Transverse colon (tissue), 4 donors: Measurements from ENCODE around the gene TLN1. TPM values are rescaled to one million over a fixed set of nuclear protein-coding genes. Genes with fewer than 3 reads are reported as not detected.

Source experiments
- DNase-seq: peaks from one replicate; pipeline ENCODE4 v3.0.0-alpha.2; 2019
- H3K27ac ChIP-seq, 4 donors: fragments of 200-600 bp; sonication (generic); 2 replicates each; pipeline ENCODE4 v1.5.1; 2016 to 2018; ENCODE audit warnings: inconsistent platforms in 4 of 4
- H3K27me3 ChIP-seq: fragments of 200-600 bp; sonication (generic); 2 replicates; pipeline ENCODE4 v1.5.1; 2017; ENCODE audit warnings: inconsistent platforms
- H3K36me3 ChIP-seq, 4 donors: fragments of 200-600 bp; sonication (generic); 2 replicates each; pipeline ENCODE4 v1.5.1; 2017 to 2019; ENCODE audit warnings: inconsistent platforms in 4 of 4
- H3K4me1 ChIP-seq, 4 donors: fragments of 200-600 bp; sonication (generic); 2 replicates each; pipeline ENCODE4 v1.5.1; 2017 to 2020; ENCODE audit warnings: inconsistent platforms in 4 of 4
- H3K4me3 ChIP-seq, 4 donors: fragments of 200-600 bp; sonication (generic); 1 replicate in 1 of 4; 2 replicates in 3 of 4; pipeline versions ENCODE4 v1.5.1 to v1.6.1; 2017 to 2019; ENCODE audit warnings: inconsistent platforms in 4 of 4
- H3K9me3 ChIP-seq, 2 donors: fragments of 200-600 bp; sonication (generic); 2 replicates each; pipeline ENCODE4 v1.5.1; 2017 to 2019; ENCODE audit warnings: inconsistent platforms in 2 of 2
- EP300 ChIP-seq: sonication (generic); formaldehyde crosslinking; IDR thresholded peaks from one replicate; pipeline ENCODE4 v1.6.1; 2017; ENCODE audit warnings: antibody characterized with exemption, low read depth
- POLR2A ChIP-seq: fragments of 450-650 bp; IDR thresholded peaks from one replicate; pipeline ENCODE4 v1.6.1; 2016; ENCODE audit warnings: antibody characterized with exemption, mild to moderate bottlenecking, moderate library complexity
- POLR2AphosphoS5 ChIP-seq, 3 donors: sonication (generic); formaldehyde crosslinking; IDR thresholded peaks; one replicate each; pipeline ENCODE4 v1.6.1; 2016; ENCODE audit warnings: antibody characterized with exemption in 3 of 3
- WGBS, 2 donors: methylation state at CpG; one replicate each; pipeline ENCODE4 v1.1.5; 2018; ENCODE audit warnings: low coverage in 1 of 2; 5-methylcytosine and 5-hydroxymethylcytosine counted together
- in situ Hi-C, 4 donors: fragments of 200-750 bp; cut with MboI; loops; one replicate each; pipeline versions ENCODE4 v1.15.0 to v1.15.1; 2017; ENCODE audit warnings: low sequenced_read_pairs in 3 of 4, low pct_ligation_motif_present in 1 of 4, low pct_unique_long_range_greater_than_20kb in 1 of 4
- intact Hi-C: fragments of 100-400 bp; cut with DNase I; formaldehyde crosslinking; loops from one replicate; pipeline ENCODE4 v1.15.1; 2023; ENCODE audit warnings: low total_unique reads
- total RNA-seq, 4 donors: library from RNA; depleted of rRNA; stranded (reverse); fragments of >200 nt; gene quantifications; one replicate each; pipeline ENCODE4 v1.1.0, GENCODE V29; 2016
- TF ChIP-seq, protein P1 (sequence below), 5 experiments: fragments of 200-600 bp in 3 of 5; fragments of 450-650 bp in 2 of 5; sonication (generic) in 3 of 5; IDR thresholded peaks; 1 replicate in 2 of 5; 2 replicates in 3 of 5; pipeline ENCODE4 v1.5.1; 2016 to 2017; ENCODE audit warnings: antibody characterized with exemption in 5 of 5, inconsistent platforms in 3 of 5, mild to moderate bottlenecking in 2 of 5, moderate library complexity in 1 of 5

Gene TLN1
- total RNA-seq, 4 donors from 2014 or later = 158 to 328 (median 177) TPM

DNA sequence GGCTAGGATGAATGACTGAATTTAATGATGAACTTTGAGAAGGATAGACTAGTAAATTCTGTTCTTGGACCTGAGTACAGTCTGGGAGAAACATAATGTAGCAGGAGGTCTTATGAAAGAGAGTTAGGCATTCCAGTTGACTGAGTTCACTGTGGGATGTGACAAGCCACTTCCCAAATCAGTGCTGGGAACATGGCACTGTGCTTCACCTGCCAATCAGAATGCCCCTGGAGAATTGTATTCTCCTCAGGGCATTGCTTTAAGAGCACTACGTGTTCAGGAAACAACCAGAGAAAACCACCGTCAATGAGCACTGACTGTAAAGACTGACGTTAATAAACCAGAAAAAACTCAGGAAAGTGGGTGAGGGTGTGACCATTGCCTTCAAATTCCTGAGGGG is 72.7 kb downstream of the TLN1 start:
- Histone ChIP-seq H3K4me3 (peak overlapping the region in 3 of 4 donors; percentile 78 to 91 (median 79)), H3K9me3 (no peaks in the 10 kb centered on the region), H3K27ac (peak overlapping the region; percentile 95 to 99 (median 98)), H3K4me1 (peaks cover 12 to 57% (median 49%) of the 10 kb centered on the region in 4 donors), H3K27me3 (no peaks in the 10 kb centered on the region), H3K36me3 (no peaks in the 10 kb centered on the region)
- in situ Hi-C loops = loop anchor here in 1 of 4 donors (10.0 kb wide), 1 partner anchor 85 kb away; the partner anchor contains the start of genes GBA2 and RGP1
- WGBS, 2 donors = 57% methylated on average over 3 of the region's 3 CpGs
- DNase-seq = no peak
- intact Hi-C loops = loop anchor here (5.0 kb wide), 1 partner anchor 68 kb away; no protein-coding TSS in a partner anchor
- TF ChIP-seq, protein P1, sequence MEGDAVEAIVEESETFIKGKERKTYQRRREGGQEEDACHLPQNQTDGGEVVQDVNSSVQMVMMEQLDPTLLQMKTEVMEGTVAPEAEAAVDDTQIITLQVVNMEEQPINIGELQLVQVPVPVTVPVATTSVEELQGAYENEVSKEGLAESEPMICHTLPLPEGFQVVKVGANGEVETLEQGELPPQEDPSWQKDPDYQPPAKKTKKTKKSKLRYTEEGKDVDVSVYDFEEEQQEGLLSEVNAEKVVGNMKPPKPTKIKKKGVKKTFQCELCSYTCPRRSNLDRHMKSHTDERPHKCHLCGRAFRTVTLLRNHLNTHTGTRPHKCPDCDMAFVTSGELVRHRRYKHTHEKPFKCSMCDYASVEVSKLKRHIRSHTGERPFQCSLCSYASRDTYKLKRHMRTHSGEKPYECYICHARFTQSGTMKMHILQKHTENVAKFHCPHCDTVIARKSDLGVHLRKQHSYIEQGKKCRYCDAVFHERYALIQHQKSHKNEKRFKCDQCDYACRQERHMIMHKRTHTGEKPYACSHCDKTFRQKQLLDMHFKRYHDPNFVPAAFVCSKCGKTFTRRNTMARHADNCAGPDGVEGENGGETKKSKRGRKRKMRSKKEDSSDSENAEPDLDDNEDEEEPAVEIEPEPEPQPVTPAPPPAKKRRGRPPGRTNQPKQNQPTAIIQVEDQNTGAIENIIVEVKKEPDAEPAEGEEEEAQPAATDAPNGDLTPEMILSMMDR (IDR thresholded peaks at IDR 0.05) = no peak
- TF ChIP-seq POLR2AphosphoS5 (IDR thresholded peaks at IDR 0.05) = peak; percentile 37 to 70 (median 53)
- TF ChIP-seq EP300 = peak; percentile 89

DNA sequence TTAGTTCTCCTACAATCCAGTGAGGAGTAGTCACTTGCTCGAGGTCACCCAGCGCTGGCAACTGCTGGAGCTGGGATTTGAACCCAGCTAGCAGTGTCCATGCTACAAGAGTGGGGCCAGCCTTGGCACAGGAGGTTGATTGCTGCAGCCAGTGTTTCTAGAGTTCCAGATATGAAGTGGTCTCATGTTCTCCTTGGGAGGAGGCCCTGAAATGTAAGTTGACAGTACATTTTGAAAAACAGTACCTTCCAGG is 73.1 kb downstream of the TLN1 start:
- 0% methylated on average over 1 to 2 of the region's 2 CpGs for WGBS, 2 donors
- Histone ChIP-seq H3K4me3 (peak overlapping the region; percentile 78 to 94 (median 85)), H3K9me3 (no peaks in the 10 kb centered on the region), H3K27ac (peak overlapping the region; percentile 95 to 99 (median 98)), H3K4me1 (peaks cover 12 to 53% (median 44%) of the 10 kb centered on the region in 4 donors), H3K27me3 (no peaks in the 10 kb centered on the region), H3K36me3 (no peaks in the 10 kb centered on the region)
- intact Hi-C loops (loop anchor here (5.0 kb wide), 1 partner anchor 68 kb away; no protein-coding TSS in a partner anchor), in situ Hi-C loops (loop anchor here in 1 of 4 donors (10.0 kb wide), 1 partner anchor 86 kb away; the partner anchor contains the start of genes GBA2 and RGP1)
- TF ChIP-seq, protein P1 (IDR thresholded peaks at IDR 0.05) = no peak
- TF ChIP-seq EP300 = no peak
- no peak for TF ChIP-seq POLR2A
- no peak for TF ChIP-seq POLR2AphosphoS5 (IDR thresholded peaks at IDR 0.05)
- DNase-seq = peak; percentile 47

DNA sequence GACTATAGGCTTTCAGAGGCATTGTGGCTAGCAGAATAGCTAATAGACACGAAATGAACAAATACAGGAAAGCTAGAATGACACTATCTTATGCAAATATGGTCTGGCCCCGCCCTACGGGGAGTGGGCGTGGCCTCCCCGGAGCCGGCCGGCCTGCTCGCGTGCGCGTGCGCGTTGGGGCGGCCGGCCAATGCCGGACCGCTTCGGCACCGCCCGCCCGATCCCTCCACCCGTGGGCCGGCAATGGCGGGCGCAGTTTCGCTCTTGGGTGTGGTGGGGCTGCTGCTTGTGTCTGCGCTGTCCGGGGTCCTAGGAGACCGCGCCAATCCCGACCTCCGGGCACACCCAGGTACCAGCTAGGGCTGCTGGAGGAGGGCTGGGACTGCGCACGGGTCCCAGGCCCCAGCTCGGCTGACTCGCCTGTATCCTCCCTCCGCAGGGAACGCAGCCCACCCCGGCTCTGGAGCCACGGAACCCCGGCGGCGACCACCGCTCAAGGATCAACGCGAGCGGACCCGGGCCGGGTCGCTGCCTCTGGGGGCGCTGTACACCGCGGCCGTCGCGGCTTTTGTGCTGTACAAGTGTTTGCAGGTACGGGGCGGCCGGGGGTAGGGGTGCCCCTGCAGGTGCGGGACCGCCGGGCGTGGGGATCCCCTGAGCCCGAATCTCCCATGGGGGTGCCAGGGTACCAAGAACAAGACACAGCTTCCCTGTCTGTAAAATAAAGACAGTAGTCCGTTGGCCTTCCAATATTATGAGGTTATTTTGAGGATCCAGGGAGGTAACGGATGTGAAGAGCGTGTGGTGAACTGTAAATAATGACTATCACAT is 73.6 kb downstream of the TLN1 start, which contains the start of gene CCDC107:
Gene CCDC107 (plus strand): TSS at position 156 of the 831 bp plus-strand sequence. CDS start 88 bp downstream, at position 244.
- H3K4me3 ChIP-seq = peak within 1 kb of the TSS; percentile 78 to 94 (median 85)
- in situ Hi-C loops = loop anchor here in 1 of 4 donors (10.0 kb wide), 1 partner anchor 86 kb away; the partner anchor contains the start of genes GBA2 and RGP1
- H3K9me3 ChIP-seq = no peaks in the 10 kb centered on the region
- DNase-seq = peak; percentile 88
- no peaks in the 10 kb centered on the region for H3K27me3 ChIP-seq
- TF ChIP-seq POLR2A = peak; percentile 89
- TF ChIP-seq, protein P1 (IDR thresholded peaks at IDR 0.05) = peak; percentile 49 to 77 (median 62)
- no peak for TF ChIP-seq EP300
- peak; percentile 88 to 94 (median 90) for TF ChIP-seq POLR2AphosphoS5 (IDR thresholded peaks at IDR 0.05)
- H3K4me1 ChIP-seq = peaks cover 12 to 50% (median 41%) of the 10 kb centered on the region in 4 donors
- H3K36me3 ChIP-seq = no peaks in the 10 kb centered on the region
- intact Hi-C loops = loop anchor here (5.0 kb wide), 1 partner anchor 69 kb away; no protein-coding TSS in a partner anchor
- WGBS, 2 donors = 0% methylated on average over 1 to 38 of the region's 67 CpGs
- H3K27ac ChIP-seq = peak within 1 kb of the TSS; percentile 95 to 99 (median 98)

DNA sequence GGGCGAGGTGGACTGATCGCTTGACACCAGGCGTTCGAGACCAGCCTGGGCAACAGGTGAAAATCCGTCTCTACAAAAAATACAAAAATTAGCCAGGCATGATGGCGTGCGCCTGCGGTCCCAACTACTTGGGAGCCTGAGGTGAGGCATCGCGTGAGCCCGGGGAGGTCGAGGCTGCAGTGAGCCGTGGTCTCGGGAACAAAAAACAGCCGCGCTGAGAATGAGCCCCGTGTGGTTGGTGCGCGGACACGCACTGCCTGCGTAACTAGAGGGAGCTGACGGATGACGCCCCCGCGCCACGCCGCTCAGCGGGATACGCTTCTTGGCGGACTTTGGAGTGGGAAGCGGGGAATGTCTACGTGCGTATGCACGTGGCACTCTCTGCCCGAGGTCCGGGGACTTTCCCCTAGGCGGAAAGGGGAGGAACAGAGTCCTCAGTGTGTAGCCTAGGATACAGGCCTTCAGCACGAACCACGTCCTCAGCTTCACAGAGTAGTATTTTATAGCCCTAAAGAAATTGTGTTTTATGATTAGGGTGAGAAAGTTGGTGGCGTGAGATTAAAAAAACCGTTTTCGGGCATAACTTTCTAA is 74.4 kb downstream of the TLN1 start, which contains the start of gene RMRP:
Gene RMRP (minus strand): TSS at position 474 of the 591 bp plus-strand sequence.
- 0 to 2% methylated on average over 3 to 42 of the region's 42 CpGs for WGBS, 2 donors
- Histone ChIP-seq H3K4me3 (peak within 1 kb of the TSS; percentile 78 to 94 (median 85)), H3K9me3 (no peaks in the 10 kb centered on the region), H3K27ac (peak within 1 kb of the TSS; percentile 95 to 99 (median 98)), H3K27me3 (no peaks in the 10 kb centered on the region), H3K36me3 (no peaks in the 10 kb centered on the region), H3K4me1 (peaks cover 12 to 57% (median 44%) of the 10 kb centered on the region in 4 donors)
- TF ChIP-seq EP300 = peak; percentile 87
- peak; percentile 89 to 95 (median 94) for TF ChIP-seq POLR2AphosphoS5 (IDR thresholded peaks at IDR 0.05)
- TF ChIP-seq, protein P1 (IDR thresholded peaks at IDR 0.05) = peak; percentile 36 to 88 (median 55)
- peak; percentile 81 for TF ChIP-seq POLR2A
- in situ Hi-C loops = loop anchor here in 1 of 4 donors (10.0 kb wide), 1 partner anchor 87 kb away; the partner anchor contains the start of genes GBA2 and RGP1
- peak; percentile 97 for DNase-seq
- intact Hi-C loops = loop anchor here (5.0 kb wide), 1 partner anchor 70 kb away; no protein-coding TSS in a partner anchor
